CD4-positive, alpha-beta T cell treated with Interleukin-2 at 100 ng/mL for 4 hours (primary cell): ENCODE results near the gene SLC16A8.
"Not testable (repeated sequence)": the region's sequence is repeated elsewhere in the genome, so short reads cannot be mapped to it uniquely, and the experiment has no call there.

Source experiments
- DNase-seq: peaks from one replicate; pipeline ENCODE4 v3.0.0-alpha.2; 2020; ENCODE audit warnings: low spot score

SLC16A8 gene

GRCh38 chr22:38083931-38084631, at the start of gene SLC16A8:
Gene SLC16A8 (minus strand): TSS chr22:38084184. CDS start chr22:38082873, 1,311 bp downstream.
- DNase-seq: no peak

- no peak for DNase-seq
Measured at GRCh38 chr22:38133331-38133730, 49.3 kb upstream of the SLC16A8 start.

GRCh38 chr22:38132794-38133193, 48.8 kb upstream of the SLC16A8 start:
- no peak for DNase-seq

- no peak for DNase-seq
Measured at GRCh38 chr22:38132136-38132535, 48.2 kb upstream of the SLC16A8 start.

- no peak for DNase-seq
Measured at GRCh38 chr22:38131399-38131798, 47.4 kb upstream of the SLC16A8 start.

- DNase-seq: no peak
Measured at GRCh38 chr22:38129856-38130255, 45.9 kb upstream of the SLC16A8 start.

- DNase-seq: no peak
Measured at GRCh38 chr22:38129021-38129420, 45.0 kb upstream of the SLC16A8 start.

- DNase-seq: no peak
Measured at GRCh38 chr22:38127869-38128268, 43.9 kb upstream of the SLC16A8 start.

- DNase-seq: no peak
Measured at GRCh38 chr22:38126928-38127668, 43.1 kb upstream of the SLC16A8 start.

GRCh38 chr22:38125751-38126201, 41.8 kb upstream of the SLC16A8 start:
- no peak for DNase-seq

GRCh38 chr22:38125038-38125610, 41.1 kb upstream of the SLC16A8 start:
- no peak for DNase-seq

- no peak for DNase-seq
Measured at GRCh38 chr22:38124236-38124974, 40.4 kb upstream of the SLC16A8 start.

GRCh38 chr22:38122616-38123015, 38.6 kb upstream of the SLC16A8 start:
- DNase-seq: no peak

- DNase-seq: no peak
Measured at GRCh38 chr22:38120359-38121110, 36.6 kb upstream of the SLC16A8 start.

- not testable (repeated sequence) for DNase-seq
Measured at GRCh38 chr22:38118747-38119146, 34.8 kb upstream of the SLC16A8 start.

GRCh38 chr22:38118182-38118581, 34.2 kb upstream of the SLC16A8 start:
- no peak for DNase-seq

- not testable (repeated sequence) for DNase-seq
Measured at GRCh38 chr22:38117556-38117955, 33.6 kb upstream of the SLC16A8 start.

GRCh38 chr22:38115423-38116205, 31.6 kb upstream of the SLC16A8 start:
- DNase-seq: no peak

GRCh38 chr22:38114484-38115398, 30.8 kb upstream of the SLC16A8 start:
- peak; percentile 76 for DNase-seq

- DNase-seq: no peak
Measured at GRCh38 chr22:38112381-38112780, 28.4 kb upstream of the SLC16A8 start.
